Renal pelvis (tissue), 4 donors: ENCODE data around the gene ERV3-1. TPM values are rescaled to one million over a fixed set of nuclear protein-coding genes. Genes with fewer than 3 reads are reported as not detected.
"Not testable (repeated sequence)": the region's sequence is repeated elsewhere in the genome, so short reads cannot be mapped to it uniquely, and the experiment has no call there.

Experiments
- DNase-seq: peaks from one replicate; pipeline ENCODE4 v3.0.0-alpha.2; 2013
- polyA plus RNA-seq, 3 donors: library from polyadenylated mRNA; unstranded; fragments of 120-200 nt; gene quantifications; one replicate each; pipeline ENCODE4 v1.2.1, GENCODE V29; 2013; ENCODE audit not compliant: insufficient read length in 3 of 3

Gene ERV3-1
- polyA plus RNA-seq, 3 donors, result 27.4 to 58.8 (median 48.8) TPM

DNA sequence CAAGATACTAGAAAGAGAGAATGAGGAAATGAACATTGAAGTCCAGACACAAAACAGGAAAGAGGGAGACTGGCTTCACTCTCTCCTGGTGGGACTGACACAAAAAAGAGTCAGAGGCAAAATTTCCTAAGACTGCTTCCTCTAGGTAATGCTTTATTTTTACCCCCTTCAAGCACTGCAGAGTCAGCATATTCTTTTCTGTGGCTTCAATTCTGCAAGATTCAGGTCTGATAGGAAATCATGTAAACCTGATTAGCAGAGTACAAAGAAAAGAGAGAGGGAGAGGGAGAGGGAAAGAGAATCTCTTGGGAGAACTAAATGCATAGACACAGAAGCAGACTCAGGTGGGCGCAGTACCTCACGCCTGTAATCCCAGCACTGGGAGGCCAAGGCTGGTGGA is 2.9 kb upstream of the ERV3-1 start:
- DNase-seq, result not testable (repeated sequence)

DNA sequence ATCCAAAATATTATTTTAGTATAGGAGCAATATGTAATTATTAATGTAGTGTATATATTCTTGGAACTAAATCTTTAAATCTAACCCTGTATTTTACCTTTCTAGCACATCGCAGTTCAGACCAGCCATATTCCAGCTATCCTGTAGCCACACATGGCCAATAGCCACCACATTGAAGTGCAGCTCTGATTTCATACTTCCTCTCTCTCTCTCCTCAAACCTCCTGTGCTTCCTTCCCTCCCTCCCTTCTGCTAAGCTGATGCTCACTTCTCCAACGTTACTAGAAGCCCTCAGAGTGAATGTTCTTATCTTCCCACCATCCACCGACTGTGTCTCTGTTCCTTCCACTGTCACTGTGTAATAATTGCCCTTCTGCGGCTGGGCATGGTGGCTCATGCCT is 549 bp upstream of the ERV3-1 start:
- not testable (repeated sequence) for DNase-seq

DNA sequence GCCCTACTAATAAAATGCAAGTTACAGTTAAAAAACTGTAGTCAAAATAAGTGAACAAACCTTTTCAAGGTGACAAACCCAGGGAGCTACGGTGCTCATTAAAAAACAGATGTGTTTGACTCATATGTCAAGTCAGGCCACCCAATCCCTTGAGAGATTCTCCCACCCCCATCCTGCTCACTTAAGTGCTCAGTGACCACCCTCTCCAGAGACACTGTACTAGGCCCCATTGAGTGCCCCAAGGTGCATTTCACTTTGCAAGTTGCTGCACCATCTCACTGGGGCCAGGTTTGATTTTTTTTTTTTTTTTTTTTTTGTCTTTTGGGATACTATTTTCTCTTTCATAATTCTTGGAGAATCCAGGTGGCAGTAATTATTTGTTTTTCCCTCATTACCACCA is 1.9 kb downstream of the ERV3-1 start:
- no peak for DNase-seq

DNA sequence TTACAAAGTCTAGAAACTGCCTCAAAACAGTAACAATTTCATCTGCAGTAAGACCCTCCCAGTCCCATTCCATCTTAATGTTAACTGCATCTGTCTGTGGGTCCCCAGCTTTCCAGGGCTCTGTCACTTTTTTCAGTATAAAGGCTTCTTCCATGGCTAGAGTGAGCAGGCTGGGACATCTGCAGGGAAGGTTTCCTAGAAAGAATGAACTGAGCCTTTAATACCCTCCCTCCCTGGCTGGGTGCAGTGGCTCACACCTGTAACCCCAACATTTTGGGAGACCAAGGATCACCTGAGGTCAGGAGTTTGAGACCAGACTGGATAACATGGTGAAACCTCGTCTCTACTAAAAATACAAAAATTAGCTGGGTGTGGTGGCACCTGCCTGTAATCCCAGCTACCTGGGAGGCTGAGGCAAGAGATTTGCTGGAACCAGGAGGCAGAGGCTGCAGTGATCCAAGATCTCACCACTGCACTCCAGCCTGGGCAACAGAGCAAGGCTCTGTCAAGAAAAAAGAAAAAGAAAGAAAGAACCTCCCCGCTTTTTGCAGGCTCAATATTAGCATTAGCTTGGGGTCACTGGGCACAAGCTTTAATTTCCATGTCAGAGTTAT is 3.4 kb downstream of the ERV3-1 start:
- DNase-seq, result no peak

DNA sequence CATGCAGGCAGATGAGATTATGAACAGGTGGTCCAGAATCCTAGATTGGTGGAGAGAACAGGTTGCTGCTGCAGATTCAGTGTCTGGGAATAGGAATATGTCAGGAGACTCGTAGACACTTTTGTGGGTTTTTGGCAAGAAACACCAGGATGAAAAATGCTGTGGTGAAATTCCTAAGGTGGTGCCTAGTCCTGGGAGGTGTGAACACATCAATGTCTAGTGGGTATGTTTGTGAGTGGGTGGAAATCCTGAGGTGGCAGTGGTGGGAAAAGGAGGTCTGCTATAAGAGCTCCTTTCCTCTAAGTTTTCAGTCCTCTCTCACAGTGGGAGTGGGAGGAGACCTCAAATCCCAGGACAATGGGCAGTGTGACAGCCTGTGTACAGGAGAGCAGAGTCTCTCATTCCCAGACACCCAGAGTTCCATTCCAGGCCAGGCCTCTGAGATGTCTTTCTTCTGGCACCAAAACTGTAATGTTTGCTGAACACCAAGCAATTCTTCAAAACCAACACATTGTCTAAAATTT is 5.1 kb downstream of the ERV3-1 start:
- DNase-seq, result no peak

DNA sequence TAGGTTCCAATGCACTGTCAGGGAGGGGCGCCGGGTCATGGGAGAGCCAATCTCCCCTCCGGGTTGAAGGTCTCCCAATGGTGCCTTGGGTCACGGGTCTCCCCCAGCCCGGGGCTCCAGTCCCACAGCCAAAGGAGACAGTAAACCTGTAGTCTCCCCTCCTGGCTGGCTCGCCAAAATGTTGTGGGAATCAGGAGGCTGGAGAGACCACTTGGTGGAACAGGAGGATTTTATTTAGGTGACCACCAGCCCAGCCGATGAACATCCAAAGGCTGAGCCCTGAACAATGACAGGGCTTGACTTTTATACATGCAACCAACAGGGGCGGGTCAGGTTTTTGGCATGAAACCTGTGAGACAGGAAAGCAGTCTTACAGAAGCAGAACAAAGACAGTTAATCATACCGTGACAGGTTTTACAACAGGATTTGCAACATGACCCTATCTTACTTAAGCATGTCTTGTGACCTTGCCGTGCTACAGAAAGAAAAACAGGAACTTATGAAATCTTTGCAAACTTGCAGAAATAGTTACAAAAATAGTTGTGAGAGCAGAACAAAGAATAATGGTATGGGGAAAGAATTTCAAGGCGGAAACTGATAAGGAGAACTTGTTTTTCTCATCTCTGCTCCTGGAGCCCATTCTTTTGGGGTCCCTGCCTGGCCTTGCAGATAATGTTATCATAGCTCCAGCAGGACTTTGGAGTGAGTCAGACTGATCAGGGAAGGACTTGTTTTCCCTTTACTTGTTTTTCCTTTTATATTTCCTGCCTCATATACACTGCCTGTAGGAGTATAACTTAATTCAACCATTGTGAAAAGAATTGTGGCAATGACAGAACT is 7.1 kb downstream of the ERV3-1 start:
- DNase-seq, result no peak

DNA sequence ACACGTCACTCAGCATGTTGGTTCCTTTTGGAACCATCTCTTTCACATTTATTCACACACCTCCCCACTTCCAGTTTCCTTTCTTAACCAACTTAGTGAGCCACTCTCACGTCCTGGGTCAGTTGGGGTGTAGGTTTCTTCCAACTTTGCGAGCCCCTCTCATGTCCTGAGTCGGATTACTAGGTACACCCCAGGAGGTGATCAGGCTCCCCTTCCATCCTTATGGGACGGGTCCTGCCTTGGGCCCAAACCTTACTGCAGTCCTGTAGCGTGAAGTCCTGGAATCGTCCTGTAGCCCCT is 7.7 kb downstream of the ERV3-1 start:
- no peak for DNase-seq

DNA sequence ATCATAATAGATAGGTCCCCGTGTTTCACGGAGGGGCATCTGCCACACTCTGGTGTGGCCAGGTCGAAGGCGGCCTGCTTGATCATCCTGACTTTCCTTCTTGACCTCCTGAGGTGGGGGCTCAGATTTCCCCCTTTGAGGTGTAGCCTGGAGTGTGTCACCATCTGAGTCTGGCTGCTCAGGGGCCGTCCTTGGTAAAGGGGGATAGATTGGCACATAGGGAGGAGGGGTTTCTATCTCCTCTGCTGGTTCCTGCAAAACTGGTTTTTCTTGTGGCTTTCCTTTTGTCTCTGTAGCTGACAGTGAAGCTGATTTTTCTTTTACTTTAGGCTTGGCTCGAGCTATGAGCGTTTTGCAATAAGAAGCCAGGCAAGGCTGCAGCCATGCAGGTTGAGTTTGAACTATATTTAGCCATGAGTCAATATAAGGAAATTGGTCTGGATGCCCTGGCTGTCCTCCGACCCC is 8.5 kb downstream of the ERV3-1 start:
- DNase-seq, result no peak

DNA sequence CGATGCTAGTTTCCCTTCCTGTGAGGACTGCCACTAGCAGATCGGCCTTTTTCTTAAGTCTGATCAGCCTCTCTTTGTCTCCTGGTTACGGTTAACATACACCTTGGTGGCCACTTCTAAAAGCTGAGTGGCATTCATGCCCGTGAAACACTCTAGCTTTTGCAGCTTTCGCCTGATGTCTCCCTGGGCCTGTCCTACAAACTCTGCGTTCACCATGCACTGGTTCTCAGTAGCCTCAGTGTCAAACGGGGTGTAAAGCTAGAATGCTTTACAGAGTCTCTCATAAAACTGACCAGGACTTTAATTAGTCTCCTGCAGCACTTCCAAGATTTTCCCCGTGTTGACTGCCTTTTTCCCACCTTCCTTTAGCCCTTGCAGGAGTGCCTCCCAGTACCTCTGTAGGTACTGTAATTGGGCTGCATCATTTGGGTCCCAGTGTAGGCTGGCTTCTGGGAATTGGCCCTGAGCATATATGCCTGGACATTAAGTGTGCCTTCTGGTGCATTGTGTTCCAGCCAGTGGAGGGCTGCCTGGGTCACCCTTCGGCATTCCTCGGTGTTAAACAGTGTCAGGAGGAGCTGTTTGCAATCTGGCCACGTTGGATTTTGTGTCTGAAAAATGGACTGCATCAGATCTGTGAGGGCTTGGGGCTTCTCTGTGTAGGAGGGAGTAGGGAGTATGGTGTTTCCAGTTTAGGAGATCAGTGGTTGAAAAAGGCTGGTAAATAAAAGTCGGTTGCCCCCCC is 9.2 kb downstream of the ERV3-1 start:
- no peak for DNase-seq

DNA sequence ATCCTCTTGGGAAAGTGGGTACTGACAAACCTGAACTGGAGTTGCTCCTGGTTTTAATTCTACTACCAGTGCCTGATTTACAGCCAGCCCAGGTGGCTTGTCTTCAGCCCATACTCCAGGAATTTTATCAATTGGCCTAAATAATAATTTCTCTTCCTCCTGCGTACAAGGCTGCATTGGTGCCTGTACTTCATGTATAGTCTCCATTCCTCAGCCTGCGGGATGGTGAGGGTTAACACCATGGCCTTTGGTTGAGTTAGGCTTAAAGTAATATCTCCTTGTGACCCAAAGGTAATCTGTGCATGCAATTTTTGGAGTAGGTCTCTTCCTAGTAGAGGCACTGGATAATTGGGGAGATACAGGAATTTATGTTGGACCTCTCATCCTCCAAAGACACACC is 10.2 kb downstream of the ERV3-1 start:
- DNase-seq, result no peak

DNA sequence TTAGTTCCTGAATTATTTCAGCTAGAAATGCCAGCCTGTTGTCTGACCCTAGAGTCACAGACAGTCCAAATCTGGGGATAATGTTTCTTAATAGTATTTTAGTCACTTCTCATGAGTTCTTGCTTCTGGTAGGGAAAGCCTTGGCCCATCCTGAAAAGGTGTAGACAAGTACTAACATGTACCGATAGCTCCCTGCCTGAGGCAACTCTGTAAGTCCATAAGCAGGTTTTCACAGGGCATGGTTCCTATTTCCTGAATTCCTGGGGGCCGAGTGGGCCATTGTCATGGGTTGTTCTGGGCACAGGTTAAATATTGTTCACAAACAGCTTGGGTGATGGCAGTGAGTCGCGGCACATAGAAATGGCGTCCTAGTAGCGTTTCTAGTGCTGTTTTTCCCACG is 12.6 kb downstream of the ERV3-1 start:
- DNase-seq, result no peak

DNA sequence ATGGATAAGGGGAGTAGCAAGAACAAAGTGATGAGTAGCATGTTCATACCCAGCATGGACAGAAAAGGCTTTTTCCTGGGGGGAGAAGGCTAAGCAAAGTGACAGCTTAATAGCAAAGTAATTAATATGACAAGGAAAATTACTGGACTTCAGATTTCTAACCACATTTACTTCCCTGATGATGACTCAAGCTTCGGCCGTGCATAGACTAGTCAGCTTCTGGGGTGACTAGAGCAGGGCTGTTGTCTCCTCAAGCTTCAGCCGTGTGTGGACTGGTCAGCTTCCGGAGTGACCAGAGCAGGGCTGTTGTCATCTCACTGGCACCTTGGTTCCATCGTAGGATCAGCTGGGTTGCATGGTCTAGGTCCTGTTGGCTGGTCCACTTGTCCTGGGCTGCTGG is 13.5 kb downstream of the ERV3-1 start:
- no peak for DNase-seq

DNA sequence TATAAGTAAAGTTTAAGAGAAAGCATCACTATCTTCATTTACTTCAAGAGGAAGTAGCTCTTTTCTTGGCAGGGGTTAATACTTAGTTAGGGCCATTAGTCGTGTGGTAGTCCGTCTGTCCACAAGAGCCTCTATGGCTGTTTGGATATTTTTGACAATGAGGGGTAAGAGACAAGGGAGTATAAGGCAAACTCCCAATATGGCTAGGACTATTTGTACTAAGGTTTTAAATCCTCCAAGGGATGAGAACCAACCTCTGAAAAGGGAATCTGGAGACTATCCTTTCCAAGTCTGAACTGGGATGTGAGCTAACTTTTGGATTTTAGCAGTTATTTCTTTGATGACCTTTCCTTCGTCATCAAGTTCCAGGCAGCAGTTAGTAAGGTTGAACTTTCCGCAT is 15.6 kb downstream of the ERV3-1 start, which contains the start of gene ZNF117:
Gene ZNF117 (minus strand): TSS at position 101 of the 400 bp plus-strand sequence.
- DNase-seq, result no peak

DNA sequence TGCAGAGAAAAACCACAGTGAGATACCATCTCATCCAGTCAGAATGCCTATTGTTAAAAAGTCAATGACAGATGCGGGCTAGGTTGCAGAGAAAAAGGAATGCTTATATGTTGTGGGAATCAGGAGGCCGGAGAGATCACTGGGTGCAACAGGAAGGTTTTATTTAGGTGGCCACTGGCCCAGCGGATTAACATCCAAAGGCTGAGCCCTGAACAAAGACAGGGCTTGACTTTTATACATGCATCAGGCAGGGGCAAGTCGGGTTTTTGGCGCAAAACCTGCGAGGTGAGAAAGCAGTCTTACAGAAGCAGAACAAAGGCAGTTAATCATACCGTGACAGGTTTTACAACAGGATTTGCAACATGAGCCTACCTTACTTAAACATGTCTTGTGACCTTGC is 16.3 kb downstream of the ERV3-1 start:
- DNase-seq, result no peak

DNA sequence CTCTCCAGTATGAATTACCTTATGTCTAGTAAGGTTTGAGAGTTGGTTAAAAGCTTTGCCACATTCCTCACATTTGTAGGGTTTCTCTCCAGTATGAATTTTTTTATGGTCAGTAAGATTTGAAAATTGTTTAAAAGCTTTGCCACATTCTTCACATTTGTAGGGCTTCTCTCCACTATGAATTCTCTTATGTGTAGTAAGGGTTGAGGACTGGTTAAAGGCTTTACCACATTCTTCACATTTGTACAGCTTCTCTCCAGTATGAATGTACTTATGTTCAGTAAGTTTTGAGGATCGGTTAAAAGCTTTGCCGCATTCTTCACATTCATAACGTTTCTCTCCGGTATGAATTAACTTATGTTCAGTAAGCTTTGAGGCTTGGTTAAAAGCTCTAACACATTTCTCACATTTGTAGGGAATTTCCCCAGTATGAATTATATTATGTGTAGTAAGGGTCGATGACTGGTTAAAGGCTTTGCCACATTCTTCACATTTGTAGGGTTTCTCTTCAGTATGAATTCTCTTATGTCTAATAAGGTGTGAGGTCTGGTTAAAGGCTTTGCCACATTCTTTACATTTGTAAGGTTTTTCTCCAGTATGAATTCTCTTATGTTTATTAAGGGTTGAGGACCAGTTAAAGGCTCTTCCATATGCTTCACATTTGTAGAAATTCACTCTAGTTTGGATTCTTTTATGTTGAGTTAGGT is 27.8 kb downstream of the ERV3-1 start:
- no peak for DNase-seq

DNA sequence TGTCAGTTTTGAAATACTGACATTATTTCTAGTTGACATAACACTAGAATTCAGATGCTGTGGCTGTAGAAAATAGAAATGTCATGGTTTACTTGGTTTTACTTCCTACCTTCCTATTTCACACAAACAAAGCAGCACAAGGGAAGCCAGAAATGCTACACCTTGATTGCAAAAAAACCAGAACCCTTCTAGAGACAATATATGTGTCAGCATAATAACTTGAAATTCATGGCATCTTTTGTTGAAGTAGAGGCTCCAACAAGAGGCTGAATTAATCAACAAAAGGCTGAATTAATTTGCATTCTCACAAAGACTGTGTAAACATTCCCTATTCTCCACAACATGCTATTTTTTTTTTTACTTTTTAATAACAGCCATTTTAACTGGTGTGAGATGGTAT is 40.9 kb downstream of the ERV3-1 start:
- DNase-seq, result no peak

DNA sequence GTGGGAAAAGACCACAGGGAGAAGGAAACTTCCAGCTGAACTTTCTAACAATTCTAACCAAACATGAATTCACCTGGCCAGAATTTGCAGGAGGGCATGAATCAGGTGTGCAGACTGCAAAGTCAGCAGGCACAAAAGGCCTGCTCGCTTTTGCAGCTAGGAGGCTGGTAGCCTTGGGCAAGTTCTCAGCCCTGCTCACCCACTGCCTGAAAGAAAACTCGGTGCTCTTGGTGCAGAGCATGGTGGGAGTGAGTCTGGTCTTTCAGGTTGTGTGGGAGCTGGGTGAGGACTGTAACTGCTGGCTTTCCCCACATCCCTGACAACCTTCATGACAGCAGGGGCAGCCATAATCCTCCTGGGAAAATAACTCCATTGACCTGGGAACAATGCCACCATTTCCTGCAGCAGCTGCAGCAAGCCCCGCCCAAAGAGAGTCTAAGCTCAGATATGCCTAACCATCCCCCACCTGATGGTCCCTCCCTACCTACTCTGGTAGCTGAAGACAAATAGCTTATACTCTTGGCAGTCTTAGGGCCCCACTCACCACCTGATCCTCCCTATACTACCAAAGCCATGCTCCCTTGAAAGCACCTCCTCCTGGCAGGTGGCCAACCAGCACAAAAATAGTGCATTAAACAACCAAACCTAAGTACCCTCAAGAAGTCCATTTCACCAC is 47.3 kb downstream of the ERV3-1 start:
- DNase-seq, result no peak

DNA sequence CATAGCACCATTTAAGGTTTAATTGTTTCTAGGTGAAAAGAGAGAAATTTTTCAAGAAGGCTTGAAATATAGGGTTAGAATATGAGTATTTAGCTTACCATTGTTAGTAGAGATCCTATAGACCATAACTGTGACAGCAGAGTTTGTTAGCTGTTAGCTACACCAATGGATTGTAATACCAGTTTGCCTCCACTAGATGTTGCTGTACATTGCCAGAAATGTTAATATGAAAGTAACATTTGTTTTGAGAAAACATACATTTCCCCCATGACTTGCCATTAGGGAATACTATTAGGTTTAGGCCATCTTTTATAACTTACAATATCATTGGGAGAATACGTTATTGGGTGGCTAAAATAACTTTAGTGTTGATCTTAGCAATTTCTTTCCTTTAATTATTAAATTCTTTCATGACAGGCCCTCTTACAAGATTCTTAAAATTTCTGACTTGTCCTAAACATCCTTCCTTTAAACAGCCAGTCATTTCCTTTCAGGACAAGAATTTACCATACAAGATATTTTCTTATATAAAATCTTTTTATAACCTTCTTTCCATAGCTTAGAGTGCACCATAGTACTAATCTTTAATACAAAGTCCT is 55.1 kb downstream of the ERV3-1 start:
- peak; percentile 33 for DNase-seq

DNA sequence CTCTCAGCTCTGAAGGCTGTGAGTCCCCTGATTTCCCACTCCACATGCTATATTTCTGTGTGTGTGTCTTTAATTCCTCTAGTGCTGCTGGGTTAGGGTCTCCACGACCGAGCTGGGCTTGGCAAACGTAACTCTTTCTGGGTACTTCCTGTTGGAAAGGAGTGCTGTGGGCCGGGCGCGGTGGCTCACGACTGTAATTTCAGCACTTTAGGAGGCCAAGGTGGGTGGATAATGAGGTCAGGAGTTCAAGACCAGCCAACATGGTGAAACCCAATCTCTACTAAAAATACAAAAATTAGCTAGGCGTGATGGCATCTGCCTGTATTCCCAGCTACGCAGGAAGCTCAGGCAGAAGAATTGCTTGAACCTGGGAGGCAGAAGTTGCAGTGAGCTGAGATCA is 55.8 kb downstream of the ERV3-1 start:
- peak; percentile 4 for DNase-seq

DNA sequence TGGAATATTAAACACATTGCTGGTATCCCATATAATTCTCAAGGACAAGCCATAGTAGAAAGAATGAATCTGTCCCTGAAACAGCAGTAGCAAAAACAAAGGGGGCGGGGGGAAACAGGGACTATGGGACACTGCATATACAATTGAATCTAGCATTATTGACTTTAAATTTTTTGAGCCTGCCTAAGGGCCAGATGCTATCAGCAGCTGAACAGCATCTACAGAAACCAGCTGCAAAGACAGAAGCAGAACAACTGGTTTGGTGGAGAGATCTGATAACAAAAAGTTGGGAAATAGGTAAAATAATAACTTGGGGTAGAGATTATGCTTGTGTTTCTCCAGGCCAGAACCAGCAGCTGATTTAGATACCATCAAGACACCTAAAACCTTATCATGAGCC is 57.7 kb downstream of the ERV3-1 start:
- DNase-seq, result not testable (repeated sequence)
